Posterior vena cava (tissue), 2 donors: ENCODE measurements around the gene UNC119. TPM values are rescaled to one million over a fixed set of nuclear protein-coding genes. Genes with fewer than 3 reads are reported as not detected.

ENCODE experiments used
- DNase-seq: peaks from one replicate; pipeline ENCODE4 v3.0.0-alpha.2; 2020; ENCODE audit warnings: low spot score
- intact Hi-C, 2 donors: fragments of 100-400 bp; cut with DNase I; formaldehyde crosslinking; loops; one replicate each; pipeline versions ENCODE4 v1.14.1 to v1.14.2; 2022 to 2023
- total RNA-seq, 2 donors: library from RNA; stranded (reverse); fragmentation: NEBNext Ultra II Directional; extraction: Animal tissue kit (Norgen Biotek cat#: 25700); gene quantifications; one replicate each; pipeline ENCODE4 v1.2.1, GENCODE V29; 2021
- donor health status: DM: yes; HTN: yes; CAD: no.
- donor health status: DM: yes; HTN: yes; CAD: no.

Gene UNC119
- total RNA-seq, 2 donors from 2014 or later, result 12.9 to 15.6 TPM

DNA sequence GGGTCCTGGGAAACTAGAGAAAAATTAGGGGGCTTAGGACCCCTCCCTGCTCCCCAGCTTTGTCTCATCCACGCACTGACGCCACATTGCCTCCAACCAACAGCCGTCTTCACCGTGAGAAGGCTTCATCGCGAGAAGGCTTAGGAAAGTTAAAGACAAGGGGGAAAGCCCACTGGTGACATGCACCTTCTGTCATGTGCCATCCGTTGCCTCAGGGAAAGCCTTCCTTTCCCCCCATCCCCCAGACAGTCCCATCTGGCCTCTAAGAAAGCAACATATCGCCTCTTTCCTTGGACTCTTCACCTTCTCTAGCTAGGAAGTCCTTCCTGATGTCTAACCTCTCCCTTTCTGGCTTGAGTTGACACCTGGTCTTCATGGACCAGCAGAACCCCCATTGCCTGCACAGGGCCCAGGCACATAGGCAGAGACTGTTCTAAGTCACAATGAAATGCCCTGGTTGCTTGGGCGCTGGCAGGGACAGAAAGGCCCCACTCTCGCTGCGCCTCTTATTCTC is 44.2 kb downstream of the UNC119 start:
- intact Hi-C loops, result no loop called here
- no peak for DNase-seq

GRCh38 chr17:28507567-28508203 is 44.7 kb downstream of the UNC119 start:
- DNase-seq, result no peak
- intact Hi-C loops, result no loop called here

GRCh38 chr17:28506763-28507487 is 45.5 kb downstream of the UNC119 start:
- intact Hi-C loops, result no loop called here
- no peak for DNase-seq

- intact Hi-C loops, result no loop called here
- DNase-seq, result no peak
Measured at GRCh38 chr17:28505986-28506665, 46.3 kb downstream of the UNC119 start, which contains the start of gene FOXN1. FOXN1 (plus strand) TSS chr17:28506348; CDS start chr17:28523970, 17,622 bp downstream.

- DNase-seq, result no peak
- intact Hi-C loops, result no loop called here
Measured at GRCh38 chr17:28503420-28503819, 49.0 kb downstream of the UNC119 start.

DNA sequence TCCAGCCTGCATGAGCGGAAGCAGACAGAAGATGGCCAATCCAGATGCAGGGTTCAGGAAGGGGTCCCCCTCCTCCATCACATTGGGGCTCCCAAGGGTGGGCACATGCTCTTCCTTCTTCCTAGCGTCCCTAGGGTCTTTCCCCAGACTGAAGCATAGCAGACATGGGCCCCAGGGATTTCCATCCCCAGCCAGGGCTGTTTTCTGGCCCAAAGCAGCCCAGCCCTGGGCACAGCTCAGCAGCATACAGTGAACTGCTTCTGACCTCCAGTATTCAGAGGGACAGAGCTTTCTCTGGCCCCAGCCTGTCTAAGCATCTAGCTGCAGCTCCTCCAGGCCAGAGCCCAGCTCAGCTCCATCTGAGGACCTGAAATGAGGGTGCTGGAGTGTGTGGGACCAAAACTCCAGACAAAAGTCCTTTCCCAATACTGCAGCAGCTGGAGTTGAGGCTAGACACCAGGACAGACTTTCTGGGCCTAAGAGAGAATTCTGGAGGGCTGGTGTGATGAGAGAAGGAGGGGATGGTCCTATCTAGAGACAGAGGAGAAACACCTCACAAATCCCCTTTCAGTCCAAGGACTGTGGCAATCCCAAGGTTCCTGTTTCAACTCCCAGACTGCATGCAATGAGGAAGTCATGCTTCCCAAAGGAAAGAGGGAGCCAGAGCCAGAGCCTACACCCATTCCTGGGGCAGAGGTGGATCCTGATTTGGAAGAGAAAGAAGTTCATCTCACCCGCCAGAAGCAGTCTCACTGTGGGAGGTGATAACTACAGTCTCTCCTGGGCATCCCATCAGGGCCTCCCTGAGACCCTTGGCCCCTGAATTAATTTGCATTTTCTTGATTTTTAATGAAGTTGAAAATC is 50.8 kb downstream of the UNC119 start:
- no peak for DNase-seq
- intact Hi-C loops, result no loop called here

- intact Hi-C loops, result no loop called here
- DNase-seq, result no peak
Measured at GRCh38 chr17:28500712-28501379, 51.6 kb downstream of the UNC119 start.

GRCh38 chr17:28499684-28500357 is 52.6 kb downstream of the UNC119 start:
- intact Hi-C loops, result loop anchor here (5.0 kb wide), 2 partner anchors 37 to 112 kb away; partner anchors contain the start of gene RSKR (in 1 of the 2)
- DNase-seq, result no peak

DNA sequence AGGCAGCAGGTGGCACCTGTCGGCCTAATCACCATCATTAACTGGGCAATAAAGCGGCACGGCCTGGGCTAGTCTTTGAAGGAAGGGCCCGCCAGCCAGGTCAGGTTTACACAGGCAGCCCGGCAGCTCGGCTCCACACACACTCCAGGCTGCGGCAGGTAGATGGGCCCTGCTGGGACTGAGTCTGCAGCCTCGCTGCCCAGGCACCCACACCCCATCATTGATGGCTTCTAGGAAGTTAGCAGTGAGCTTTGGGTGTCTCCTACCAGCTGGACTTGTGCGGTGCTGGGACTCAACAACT is 53.1 kb downstream of the UNC119 start:
- DNase-seq, result no peak
- intact Hi-C loops, result loop anchor here (5.0 kb wide), 2 partner anchors 38 to 113 kb away; partner anchors contain the start of gene RSKR (in 1 of the 2)

GRCh38 chr17:28498652-28499363 is 53.6 kb downstream of the UNC119 start:
- intact Hi-C loops, result loop anchor here (5.0 kb wide), 2 partner anchors 38 to 113 kb away; partner anchors contain the start of gene RSKR (in 1 of the 2)
- no peak for DNase-seq

DNA sequence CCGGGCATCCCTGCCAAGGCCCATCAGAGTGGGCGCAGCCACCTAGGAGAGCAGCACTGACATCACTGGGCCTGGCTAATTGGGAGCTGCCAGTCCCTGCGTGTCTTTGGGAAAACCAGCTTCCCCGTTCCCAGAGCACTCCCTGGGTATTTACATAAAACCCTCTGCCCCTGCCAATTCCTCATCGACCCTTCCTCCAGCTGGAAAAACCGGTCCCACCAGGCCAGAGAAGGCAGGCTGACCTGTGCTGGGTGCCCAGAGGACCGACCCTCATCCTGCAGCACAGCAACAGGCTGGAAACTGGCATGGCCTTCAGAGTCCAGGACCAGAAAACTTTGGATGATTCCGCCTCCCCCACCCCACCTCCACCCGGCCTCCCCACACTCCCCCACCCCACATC is 54.5 kb downstream of the UNC119 start:
- intact Hi-C loops, result loop anchor here (5.0 kb wide), 2 partner anchors 39 to 114 kb away; partner anchors contain the start of gene RSKR (in 1 of the 2)

More for the DNA sequence above, 54.5 kb downstream of the UNC119 start:
- no peak for DNase-seq

Other genes starting within 250 kb of the UNC119 start
- 1 to 10 TPM; 2.7 to 4.3 TPM for gene TMEM97, start 233.4 kb downstream of the UNC119 start, total RNA-seq
- gene IFT20, start 217.2 kb downstream of the UNC119 start, total RNA-seq, result 10 to 100 TPM; 28.3 to 34.9 TPM
- 10 to 100 TPM; 39.7 to 45.9 TPM for gene TNFAIP1, start 216.9 kb downstream of the UNC119 start, total RNA-seq
- gene POLDIP2, start 195.1 kb downstream of the UNC119 start, total RNA-seq, result 10 to 100 TPM; 53.5 to 54.4 TPM
- not detected for gene SEBOX, start 187.4 kb downstream of the UNC119 start, total RNA-seq
- gene VTN, start 182.3 kb downstream of the UNC119 start, total RNA-seq, result 1 to 10 TPM; 1.8 to 5.4 TPM
- gene SARM1, start 180.9 kb downstream of the UNC119 start, total RNA-seq, result 10 to 100 TPM; 15.0 to 16.1 TPM
- 10 to 100 TPM in 1 of 2 donors, 1 to 10 TPM in 1; 6.0 to 10.6 TPM for gene SLC46A1, start 146.4 kb downstream of the UNC119 start, total RNA-seq
- under 1 TPM in 1 of 2 donors, not detected in 1; 0.14 TPM for gene SLC13A2, start 79.0 kb downstream of the UNC119 start, total RNA-seq
- gene FOXN1, start 46.3 kb downstream of the UNC119 start, total RNA-seq, result not detected
- 10 to 100 TPM; 27.6 to 33.8 TPM for gene PIGS, start 18.9 kb upstream of the UNC119 start, total RNA-seq
- gene ALDOC, start 24.3 kb upstream of the UNC119 start, total RNA-seq, result 1 to 10 TPM; 6.9 to 8.4 TPM
- gene SPAG5, start 46.4 kb upstream of the UNC119 start, total RNA-seq, result 1 to 10 TPM; 1.8 to 1.9 TPM
- 10 to 100 TPM in 1 of 2 donors, 1 to 10 TPM in 1; 4.7 to 10.1 TPM for gene RSKR, start 61.6 kb upstream of the UNC119 start, total RNA-seq
- 100 to 1,000 TPM; 105 to 120 TPM for gene BLTP2, start 92.5 kb upstream of the UNC119 start, total RNA-seq
- gene SDF2, start 109.3 kb upstream of the UNC119 start, total RNA-seq, result 10 to 100 TPM; 30.7 to 33.5 TPM
- gene SUPT6H, start 109.6 kb upstream of the UNC119 start, total RNA-seq, result 10 to 100 TPM; 54.4 to 57.6 TPM
- gene PROCA1, start 159.3 kb upstream of the UNC119 start, total RNA-seq, result 1 to 10 TPM; 1.2 to 2.1 TPM
- 10 to 100 TPM; 75.0 to 90.2 TPM for gene RAB34, start 165.2 kb upstream of the UNC119 start, total RNA-seq
- 100 to 1,000 TPM; 981 to 999 TPM for gene RPL23A, start 167.4 kb upstream of the UNC119 start, total RNA-seq
- 1 to 10 TPM; 2.2 to 3.1 TPM for gene TLCD1, start 173.6 kb upstream of the UNC119 start, total RNA-seq
- 1 to 10 TPM; 2.3 TPM for gene NEK8, start 176.2 kb upstream of the UNC119 start, total RNA-seq
- gene TRAF4, start 191.4 kb upstream of the UNC119 start, total RNA-seq, result 10 to 100 TPM; 10.2 to 10.8 TPM